Spleen (tissue), 11 donors: ENCODE data around the gene ALCAM. TPM values are rescaled to one million over a fixed set of nuclear protein-coding genes. Genes with fewer than 3 reads are reported as not detected.

Experiments used
- DNase-seq: peaks from one replicate; pipeline ENCODE4 v3.0.0-alpha.2; 2020
- H3K27ac ChIP-seq, 8 donors: fragments of 200-600 bp; sonication (generic) in 7 of 8; 1 replicate in 4 of 8; 2 replicates in 4 of 8; pipeline versions ENCODE4 v1.5.0 to v1.8.0; 2016 to 2021; ENCODE audit warnings: inconsistent platforms in 4 of 8, mild to moderate bottlenecking in 4 of 8, moderate library complexity in 1 of 8
- H3K27me3 ChIP-seq, 7 donors: fragments of 200-600 bp; sonication (generic) in 6 of 7; replicated peaks in 1 of 7; 1 replicate in 4 of 7; 2 replicates in 3 of 7; pipeline versions ENCODE4 v1.5.0 to v1.8.0; 2016 to 2021; ENCODE audit warnings: inconsistent platforms in 3 of 7, mild to moderate bottlenecking in 1 of 7
- H3K36me3 ChIP-seq, 6 donors: fragments of 200-600 bp; sonication (generic) in 5 of 6; 1 replicate in 4 of 6; 2 replicates in 2 of 6; pipeline versions ENCODE4 v1.5.0 to v1.8.0; 2016 to 2021; ENCODE audit warnings: inconsistent platforms in 2 of 6
- H3K4me1 ChIP-seq, 6 donors: fragments of 200-600 bp; sonication (generic) in 5 of 6; 1 replicate in 3 of 6; 2 replicates in 3 of 6; pipeline versions ENCODE4 v1.5.0 to v1.8.0; 2016 to 2021; ENCODE audit warnings: inconsistent platforms in 3 of 6
- H3K4me3 ChIP-seq, 8 donors: fragments of 200-600 bp; sonication (generic) in 7 of 8; 1 replicate in 4 of 8; 2 replicates in 4 of 8; pipeline versions ENCODE4 v1.5.0 to v1.8.0; 2016 to 2021; ENCODE audit warnings: inconsistent platforms in 4 of 8, mild to moderate bottlenecking in 4 of 8, moderate library complexity in 2 of 8
- H3K9me3 ChIP-seq, 8 donors: fragments of 200-600 bp; sonication (generic) in 7 of 8; 1 replicate in 4 of 8; 2 replicates in 4 of 8; pipeline versions ENCODE4 v1.5.0 to v1.8.0; 2016 to 2021; ENCODE audit warnings: inconsistent platforms in 4 of 8
- POLR2A ChIP-seq, 3 donors: fragments of 450-650 bp; IDR thresholded peaks; one replicate each; pipeline ENCODE4 v1.5.1; 2017; ENCODE audit warnings: antibody characterized with exemption in 3 of 3, mild to moderate bottlenecking in 1 of 3
- POLR2AphosphoS5 ChIP-seq, 3 donors: sonication (generic); formaldehyde crosslinking; IDR thresholded peaks; one replicate each; pipeline ENCODE4 v1.5.1; 2017; ENCODE audit warnings: antibody characterized with exemption in 3 of 3
- WGBS, 5 donors: extraction: QIAGEN DNeasy Blood & Tissue Kit in 3 of 5; methylation state at CpG; one replicate each; pipeline versions ENCODE4 v1.1.5 to v1.1.7; 2013 to 2018; 5-methylcytosine and 5-hydroxymethylcytosine counted together
- intact Hi-C: fragments of 100-400 bp; cut with DNase I; formaldehyde crosslinking; loops from one replicate; pipeline ENCODE4 v1.15.0; 2023; ENCODE audit warnings: low total_unique reads
- polyA plus RNA-seq, 3 donors: library from polyadenylated mRNA; stranded (reverse); fragments of 200-250 nt; gene quantifications; one replicate each; pipeline ENCODE4 v1.2.1, GENCODE V29; 2013
- total RNA-seq, 7 donors: library from RNA; depleted of rRNA in 3 of 7; stranded (reverse); fragments of >200 nt in 3 of 7; fragmentation: NEBNext Ultra II Directional in 4 of 7; extraction: Animal tissue kit (Norgen Biotek cat#: 25700) in 4 of 7; gene quantifications; one replicate each; pipeline versions ENCODE4 v1.1.0 to v1.2.1, GENCODE V29; 2016 to 2021
- TF ChIP-seq, protein P1 (sequence below), 11 experiments: fragments of 200-600 bp in 7 of 11; fragments of 450-650 bp in 4 of 11; sonication (generic) in 4 of 11; IDR thresholded peaks in 8 of 11; conservative IDR thresholded peaks in 3 of 11; 1 replicate in 7 of 11; 2 replicates in 4 of 11; pipeline versions ENCODE4 v1.4.0 to v1.8.0; 2016 to 2021; ENCODE audit warnings: antibody characterized with exemption in 11 of 11, inconsistent platforms in 4 of 11, mild to moderate bottlenecking in 1 of 11
- donor health status: healthy with polysubstance abuse.
- donor health status: DM: no; HTN: no; CAD: no; lungs with moderate emphysema.
- donor health status: DM: no; HTN: no; CAD: no.
- donor health status: Bipolar disorder and iron deficiency.
- donor health status: healthy.
- donor health status: DM: no; HTN: no; CAD: no.
- donor health status: DM: yes; HTN: yes; CAD: no.

The ALCAM gene
- total and polyA plus RNA-seq, 10 donors: 6.3 to 18.5 (median 11.8) TPM

- Histone ChIP-seq H3K4me3 (no peak overlapping the region), H3K4me1 (no peaks in the 10 kb centered on the region), H3K36me3 (no peaks in the 10 kb centered on the region), H3K27me3 (no peaks in the 10 kb centered on the region), H3K9me3 (no peaks in the 10 kb centered on the region), H3K27ac (no peak overlapping the region)
- DNase-seq: no peak
- 86 to 98% (median 96%) methylated on average over 1 of the region's 1 CpG for WGBS, 5 donors
- intact Hi-C loops: no loop called here
- no peak for TF ChIP-seq POLR2A (IDR thresholded peaks at IDR 0.05)
- no peak for TF ChIP-seq POLR2AphosphoS5 (IDR thresholded peaks at IDR 0.05)
- TF ChIP-seq, protein P1, sequence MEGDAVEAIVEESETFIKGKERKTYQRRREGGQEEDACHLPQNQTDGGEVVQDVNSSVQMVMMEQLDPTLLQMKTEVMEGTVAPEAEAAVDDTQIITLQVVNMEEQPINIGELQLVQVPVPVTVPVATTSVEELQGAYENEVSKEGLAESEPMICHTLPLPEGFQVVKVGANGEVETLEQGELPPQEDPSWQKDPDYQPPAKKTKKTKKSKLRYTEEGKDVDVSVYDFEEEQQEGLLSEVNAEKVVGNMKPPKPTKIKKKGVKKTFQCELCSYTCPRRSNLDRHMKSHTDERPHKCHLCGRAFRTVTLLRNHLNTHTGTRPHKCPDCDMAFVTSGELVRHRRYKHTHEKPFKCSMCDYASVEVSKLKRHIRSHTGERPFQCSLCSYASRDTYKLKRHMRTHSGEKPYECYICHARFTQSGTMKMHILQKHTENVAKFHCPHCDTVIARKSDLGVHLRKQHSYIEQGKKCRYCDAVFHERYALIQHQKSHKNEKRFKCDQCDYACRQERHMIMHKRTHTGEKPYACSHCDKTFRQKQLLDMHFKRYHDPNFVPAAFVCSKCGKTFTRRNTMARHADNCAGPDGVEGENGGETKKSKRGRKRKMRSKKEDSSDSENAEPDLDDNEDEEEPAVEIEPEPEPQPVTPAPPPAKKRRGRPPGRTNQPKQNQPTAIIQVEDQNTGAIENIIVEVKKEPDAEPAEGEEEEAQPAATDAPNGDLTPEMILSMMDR (IDR thresholded peaks at IDR 0.05 in 8 of 11, conservative IDR thresholded peaks at IDR 0.05 in 3 of 11): no peak
Measured at GRCh38 chr3:105444725-105445124, 78.0 kb downstream of the ALCAM start.

- intact Hi-C loops: no loop called here
- H3K36me3 ChIP-seq: no peaks in the 10 kb centered on the region
- DNase-seq: no peak
Measured at GRCh38 chr3:105448338-105448982, 81.8 kb downstream of the ALCAM start.

DNA sequence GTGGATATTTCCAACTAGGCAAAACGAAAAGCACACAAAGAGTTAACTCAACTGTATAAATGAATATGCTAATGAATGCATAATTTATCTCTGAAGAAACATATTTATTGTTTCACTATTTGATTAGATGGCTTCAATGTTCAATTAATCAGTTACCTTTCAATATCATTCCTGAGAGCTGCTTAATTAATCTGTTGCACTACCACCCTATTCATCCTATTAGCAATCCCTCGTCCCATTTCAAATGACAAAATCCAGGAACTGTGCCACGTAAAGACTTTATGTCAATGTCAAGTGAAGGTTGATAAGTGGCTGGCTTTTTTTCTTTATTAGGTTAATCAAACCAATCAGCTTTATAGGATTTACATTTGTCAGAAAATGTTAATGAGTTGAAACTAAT lies 82.7 kb downstream of the ALCAM start:
- DNase-seq: no peak
- no peak overlapping the region for H3K4me3 ChIP-seq
- no peaks in the 10 kb centered on the region for H3K27me3 ChIP-seq
- H3K4me1 ChIP-seq: no peaks in the 10 kb centered on the region
- H3K36me3 ChIP-seq: no peaks in the 10 kb centered on the region
- H3K27ac ChIP-seq: no peak overlapping the region
- peaks cover 0 to 6% (median 0%) of the 10 kb centered on the region in 8 donors for H3K9me3 ChIP-seq
- TF ChIP-seq POLR2AphosphoS5 (IDR thresholded peaks at IDR 0.05) (no peak), POLR2A (IDR thresholded peaks at IDR 0.05) (no peak)
- TF ChIP-seq, protein P1 (IDR thresholded peaks at IDR 0.05 in 8 of 11, conservative IDR thresholded peaks at IDR 0.05 in 3 of 11): no peak
- intact Hi-C loops: no loop called here
- WGBS, 5 donors: 74 to 79% (median 79%) methylated on average over 3 of the region's 3 CpGs

More at GRCh38 chr3:105448338-105448982, 81.8 kb downstream of the ALCAM start:
- Histone ChIP-seq H3K4me3 (no peak overlapping the region), H3K27ac (no peak overlapping the region), H3K9me3 (peaks cover 0 to 6% (median 0%) of the 10 kb centered on the region in 8 donors), H3K27me3 (no peaks in the 10 kb centered on the region), H3K4me1 (no peaks in the 10 kb centered on the region)
- TF ChIP-seq, protein P1 (IDR thresholded peaks at IDR 0.05 in 8 of 11, conservative IDR thresholded peaks at IDR 0.05 in 3 of 11): no peak
- TF ChIP-seq POLR2A (IDR thresholded peaks at IDR 0.05): no peak
- TF ChIP-seq POLR2AphosphoS5 (IDR thresholded peaks at IDR 0.05): no peak
- 55 to 59% (median 58%) methylated on average over 3 to 4 of the region's 4 CpGs for WGBS, 5 donors

DNA sequence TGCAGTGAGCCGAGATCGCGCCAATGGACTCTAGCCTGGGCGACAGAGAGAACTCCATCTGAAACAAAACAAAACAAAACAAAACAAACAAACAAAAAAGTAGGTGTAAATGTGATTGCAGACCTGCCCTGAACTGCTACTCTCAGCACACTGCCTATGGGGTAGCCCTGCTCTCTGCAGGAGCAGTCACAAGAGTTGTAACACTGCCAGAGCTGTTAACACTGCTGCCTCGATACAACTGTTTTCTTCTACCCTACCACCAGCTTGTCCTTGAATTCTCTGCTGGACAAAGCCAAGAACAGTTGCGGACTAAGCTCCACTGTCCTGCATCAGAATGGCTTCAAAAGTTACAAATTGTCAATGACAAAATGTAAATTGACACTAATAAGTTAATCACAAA lies 89.3 kb downstream of the ALCAM start:
- intact Hi-C loops: no loop called here

More for the DNA sequence above, 89.3 kb downstream of the ALCAM start:
- no peak overlapping the region for H3K4me3 ChIP-seq
- peaks cover 0 to 6% (median 0%) of the 10 kb centered on the region in 8 donors for H3K9me3 ChIP-seq
- WGBS, 5 donors: 91 to 94% (median 91%) methylated on average over 6 of the region's 6 CpGs
- H3K27me3 ChIP-seq: no peaks in the 10 kb centered on the region
- TF ChIP-seq, protein P1 (IDR thresholded peaks at IDR 0.05 in 8 of 11, conservative IDR thresholded peaks at IDR 0.05 in 3 of 11): no peak
- TF ChIP-seq POLR2AphosphoS5 (IDR thresholded peaks at IDR 0.05): no peak
- TF ChIP-seq POLR2A (IDR thresholded peaks at IDR 0.05): no peak
- no peak overlapping the region for H3K27ac ChIP-seq
- DNase-seq: no peak
- no peaks in the 10 kb centered on the region for H3K36me3 ChIP-seq
- peaks cover 0 to 4% (median 0%) of the 10 kb centered on the region in 6 donors for H3K4me1 ChIP-seq
